ENCODE measurements around the gene MTCH1. TPM values are rescaled to one million over a fixed set of nuclear protein-coding genes. Genes with fewer than 3 reads are reported as not detected.

MTCH1 gene
- total RNA-seq, 1 experiment from 2014 or later: 78.2 TPM

DNA sequence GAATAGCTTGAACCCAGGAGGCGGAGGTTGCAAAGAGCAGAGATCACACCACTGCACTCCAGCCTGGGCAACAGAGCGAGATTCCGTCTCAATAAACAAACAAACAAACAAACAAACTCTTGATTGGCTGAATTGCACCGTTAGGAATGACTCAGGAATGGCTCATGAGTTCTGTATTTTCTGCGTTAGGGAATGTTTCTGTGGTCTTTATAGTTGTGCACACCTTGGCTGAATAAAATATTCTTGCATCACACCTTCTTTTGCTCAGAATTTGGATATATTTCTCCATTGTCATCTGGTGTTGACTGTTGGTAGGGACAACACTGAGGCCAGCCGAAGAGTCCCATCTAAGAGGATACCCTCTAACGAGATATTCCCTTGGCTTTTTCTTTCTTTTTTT lies 51.1 kb downstream of the MTCH1 start:
- H3K4me1 Mint-ChIP-seq (ENCODE audit: insufficient read depth, unreplicated experiment): peaks cover 32% of the 10 kb centered on the region
- H3K4me3 Mint-ChIP-seq (ENCODE audit: unreplicated experiment): no peak overlapping the region
- CTCF ChIA-PET: no interaction called here
- H3K9me3 Mint-ChIP-seq (ENCODE audit: unreplicated experiment): no peaks in the 10 kb centered on the region
- intact Hi-C loops (cut with micrococcal nuclease): no loop called here
- peaks cover 6% of the 10 kb centered on the region for H3K36me3 Mint-ChIP-seq (ENCODE audit: insufficient read depth, unreplicated experiment)
- no TSS peak for BruUV-seq (replicated peaks)
- TF ChIP-seq, protein P1, sequence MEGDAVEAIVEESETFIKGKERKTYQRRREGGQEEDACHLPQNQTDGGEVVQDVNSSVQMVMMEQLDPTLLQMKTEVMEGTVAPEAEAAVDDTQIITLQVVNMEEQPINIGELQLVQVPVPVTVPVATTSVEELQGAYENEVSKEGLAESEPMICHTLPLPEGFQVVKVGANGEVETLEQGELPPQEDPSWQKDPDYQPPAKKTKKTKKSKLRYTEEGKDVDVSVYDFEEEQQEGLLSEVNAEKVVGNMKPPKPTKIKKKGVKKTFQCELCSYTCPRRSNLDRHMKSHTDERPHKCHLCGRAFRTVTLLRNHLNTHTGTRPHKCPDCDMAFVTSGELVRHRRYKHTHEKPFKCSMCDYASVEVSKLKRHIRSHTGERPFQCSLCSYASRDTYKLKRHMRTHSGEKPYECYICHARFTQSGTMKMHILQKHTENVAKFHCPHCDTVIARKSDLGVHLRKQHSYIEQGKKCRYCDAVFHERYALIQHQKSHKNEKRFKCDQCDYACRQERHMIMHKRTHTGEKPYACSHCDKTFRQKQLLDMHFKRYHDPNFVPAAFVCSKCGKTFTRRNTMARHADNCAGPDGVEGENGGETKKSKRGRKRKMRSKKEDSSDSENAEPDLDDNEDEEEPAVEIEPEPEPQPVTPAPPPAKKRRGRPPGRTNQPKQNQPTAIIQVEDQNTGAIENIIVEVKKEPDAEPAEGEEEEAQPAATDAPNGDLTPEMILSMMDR (IDR thresholded peaks at IDR 0.05; ENCODE audit: unreplicated experiment): no peak
- peaks cover under 1% of the 10 kb centered on the region for H3K27me3 Mint-ChIP-seq (ENCODE audit: insufficient read depth, unreplicated experiment)
- POLR2A ChIA-PET: interaction anchor here (0.9 to 2.2 kb wide), 2 partner anchors 21 to 121 kb away, joined by 3 to 6 read pairs; no protein-coding TSS in a partner anchor
- H3K27ac Mint-ChIP-seq (ENCODE audit: low read depth, unreplicated experiment): no peak overlapping the region
- peak; percentile 46 for DNase-seq (ENCODE audit: unreplicated experiment)

DNA sequence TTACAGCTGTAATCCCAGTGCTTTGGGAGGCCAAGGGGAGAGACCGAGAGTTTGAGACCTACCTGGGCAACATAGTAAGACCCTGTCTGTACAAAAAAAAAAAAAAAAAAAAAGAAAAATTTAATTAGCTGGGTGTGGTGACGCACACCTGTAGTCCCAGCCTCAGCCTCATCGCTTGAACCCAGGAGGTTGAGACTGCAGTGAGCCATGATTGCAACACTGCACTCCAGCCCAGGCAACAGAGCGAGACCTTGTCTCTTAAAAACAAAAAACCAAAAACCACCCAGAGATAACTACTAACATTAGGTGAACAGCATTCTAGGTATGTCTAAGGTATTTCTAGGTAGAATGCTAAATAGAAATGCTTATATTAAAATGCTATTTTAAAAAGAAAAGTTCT lies 52.5 kb downstream of the MTCH1 start:
- Mint-ChIP-seq H3K9me3 (ENCODE audit: unreplicated experiment) (no peaks in the 10 kb centered on the region), H3K4me1 (ENCODE audit: insufficient read depth, unreplicated experiment) (peaks cover 36% of the 10 kb centered on the region), H3K36me3 (ENCODE audit: insufficient read depth, unreplicated experiment) (peaks cover 12% of the 10 kb centered on the region), H3K4me3 (ENCODE audit: unreplicated experiment) (no peak overlapping the region), H3K27me3 (ENCODE audit: insufficient read depth, unreplicated experiment) (no peaks in the 10 kb centered on the region), H3K27ac (ENCODE audit: low read depth, unreplicated experiment) (no peak overlapping the region)
- TF ChIP-seq, protein P1 (IDR thresholded peaks at IDR 0.05; ENCODE audit: unreplicated experiment): no peak
- POLR2A ChIA-PET: interaction anchor here (0.6 to 1.5 kb wide), 5 partner anchors 14 to 140 kb away, joined by 3 to 5 read pairs (median 4); partner anchors contain the start of genes C6orf89 and MTCH1
- CTCF ChIA-PET: interaction anchor here (2.0 kb wide), 1 partner anchor 85 kb away, joined by 10 read pairs; no protein-coding TSS in a partner anchor
- BruUV-seq (replicated peaks): no TSS peak
- intact Hi-C loops (cut with micrococcal nuclease): no loop called here
- DNase-seq (ENCODE audit: unreplicated experiment): peak; percentile 27

DNA sequence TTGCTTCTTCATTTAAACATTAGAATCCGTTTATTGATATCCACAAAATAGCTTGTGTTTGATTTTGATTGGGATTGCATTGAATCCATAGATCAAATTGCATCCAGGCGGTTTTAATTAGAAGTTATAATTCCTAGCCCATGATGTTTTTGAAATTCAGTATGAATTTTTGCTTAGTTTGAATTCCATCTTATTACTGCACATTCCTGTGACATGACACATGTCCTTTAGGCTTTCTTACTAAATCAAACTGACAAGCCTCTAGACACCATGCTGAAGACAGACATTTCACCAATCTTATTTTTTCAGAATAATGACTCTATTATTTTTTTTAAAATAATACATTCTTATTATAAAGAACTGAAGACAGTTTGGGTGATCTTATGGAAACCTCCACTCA lies 52.9 kb downstream of the MTCH1 start:
- H3K4me1 Mint-ChIP-seq (ENCODE audit: insufficient read depth, unreplicated experiment): peaks cover 33% of the 10 kb centered on the region
- peak overlapping the region; percentile 8 for H3K27ac Mint-ChIP-seq (ENCODE audit: low read depth, unreplicated experiment)
- DNase-seq (ENCODE audit: unreplicated experiment): peak; percentile 43
- intact Hi-C loops (cut with micrococcal nuclease): no loop called here
- TF ChIP-seq, protein P1 (IDR thresholded peaks at IDR 0.05; ENCODE audit: unreplicated experiment): no peak
- ChIA-PET POLR2A (interaction anchor here (0.6 to 1.5 kb wide), 6 partner anchors 13 to 141 kb away, joined by 3 to 5 read pairs (median 4); partner anchors contain the start of genes C6orf89 and MTCH1), CTCF (interaction anchor here (0.6 to 2.0 kb wide), 3 partner anchors 57 to 94 kb away, joined by 3 to 10 read pairs (median 3); no protein-coding TSS in a partner anchor)
- peaks cover 12% of the 10 kb centered on the region for H3K36me3 Mint-ChIP-seq (ENCODE audit: insufficient read depth, unreplicated experiment)
- H3K9me3 Mint-ChIP-seq (ENCODE audit: unreplicated experiment): no peaks in the 10 kb centered on the region
- BruUV-seq (replicated peaks): no TSS peak
- no peak overlapping the region for H3K4me3 Mint-ChIP-seq (ENCODE audit: unreplicated experiment)
- H3K27me3 Mint-ChIP-seq (ENCODE audit: insufficient read depth, unreplicated experiment): no peaks in the 10 kb centered on the region

DNA sequence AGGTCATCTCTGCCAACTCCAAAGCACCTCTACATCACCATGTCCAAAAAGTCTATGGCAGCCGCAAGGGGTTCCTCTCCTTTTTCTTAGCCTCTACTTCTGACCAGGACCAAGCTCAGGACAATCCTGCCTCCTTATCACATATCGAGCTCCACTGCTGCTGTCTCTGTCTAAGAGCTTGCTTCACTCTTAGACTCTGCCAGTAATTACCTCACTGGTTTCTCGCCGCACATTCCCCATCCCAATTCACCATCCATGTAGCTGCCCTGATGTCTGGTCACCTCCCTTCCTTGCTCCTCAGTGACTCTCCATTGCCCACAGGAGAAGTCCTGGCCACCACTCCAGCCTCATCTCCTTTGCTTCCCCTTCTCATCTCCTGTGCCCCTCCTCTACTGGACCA lies 55.5 kb downstream of the MTCH1 start:
- BruUV-seq (replicated peaks): no TSS peak
- H3K27ac Mint-ChIP-seq (ENCODE audit: low read depth, unreplicated experiment): no peak overlapping the region
- TF ChIP-seq, protein P1 (IDR thresholded peaks at IDR 0.05; ENCODE audit: unreplicated experiment): no peak
- POLR2A ChIA-PET: interaction anchor here (1.4 to 1.5 kb wide), 2 partner anchors 16 to 28 kb away, joined by 3 read pairs; no protein-coding TSS in a partner anchor
- intact Hi-C loops (cut with micrococcal nuclease): no loop called here
- DNase-seq (ENCODE audit: unreplicated experiment): no peak
- CTCF ChIA-PET: interaction anchor here (0.6 kb wide), 1 partner anchor 230 kb away, joined by 5 read pairs; no protein-coding TSS in a partner anchor
- H3K4me1 Mint-ChIP-seq (ENCODE audit: insufficient read depth, unreplicated experiment): peaks cover 24% of the 10 kb centered on the region
- no peaks in the 10 kb centered on the region for H3K27me3 Mint-ChIP-seq (ENCODE audit: insufficient read depth, unreplicated experiment)
- no peak overlapping the region for H3K4me3 Mint-ChIP-seq (ENCODE audit: unreplicated experiment)
- H3K9me3 Mint-ChIP-seq (ENCODE audit: unreplicated experiment): no peaks in the 10 kb centered on the region
- peaks cover 23% of the 10 kb centered on the region for H3K36me3 Mint-ChIP-seq (ENCODE audit: insufficient read depth, unreplicated experiment)

Measured in MCF 10A (cell line).